Stimulated activated CD8-positive, alpha-beta memory T cell treated with anti-CD3 and anti-CD28 coated beads, Interleukin-15, amount 100 ng/mL, for 1 hour (primary cell): ENCODE data around the gene LAPTM5.

Experiments
- DNase-seq: peaks from one replicate; pipeline ENCODE4 v3.0.0-alpha.2; 2020; ENCODE audit warnings: low read depth

LAPTM5 gene

GRCh38 chr1:30786264-30786991, 28.9 kb upstream of the LAPTM5 start:
- DNase-seq: no peak

- DNase-seq: no peak
These were observed 28.1 kb upstream of the LAPTM5 start for GRCh38 chr1:30785714-30786113.

- no peak for DNase-seq
These were observed 27.6 kb upstream of the LAPTM5 start for GRCh38 chr1:30785181-30785580.

GRCh38 chr1:30783256-30783915, 25.8 kb upstream of the LAPTM5 start:
- no peak for DNase-seq

GRCh38 chr1:30782361-30783255, 25.0 kb upstream of the LAPTM5 start:
- DNase-seq: peak; percentile 59

GRCh38 chr1:30781906-30782305, 24.3 kb upstream of the LAPTM5 start:
- DNase-seq: no peak

GRCh38 chr1:30780409-30780808, 22.8 kb upstream of the LAPTM5 start:
- no peak for DNase-seq

- DNase-seq: peak; percentile 94
These were observed 21.9 kb upstream of the LAPTM5 start for GRCh38 chr1:30779294-30780071.

- no peak for DNase-seq
These were observed 21.4 kb upstream of the LAPTM5 start for GRCh38 chr1:30778979-30779293.

GRCh38 chr1:30778154-30778978, 20.8 kb upstream of the LAPTM5 start:
- no peak for DNase-seq

GRCh38 chr1:30777904-30778153, 20.3 kb upstream of the LAPTM5 start:
- no peak for DNase-seq

GRCh38 chr1:30777060-30777903, 19.7 kb upstream of the LAPTM5 start:
- no peak for DNase-seq

- no peak for DNase-seq
These were observed 18.8 kb upstream of the LAPTM5 start for GRCh38 chr1:30776097-30777059.

GRCh38 chr1:30775433-30775975, 17.9 kb upstream of the LAPTM5 start:
- DNase-seq: no peak

- DNase-seq: no peak
These were observed 17.2 kb upstream of the LAPTM5 start for GRCh38 chr1:30774550-30775432.

GRCh38 chr1:30773722-30774358, 16.3 kb upstream of the LAPTM5 start:
- DNase-seq: no peak

GRCh38 chr1:30771005-30771404, 13.4 kb upstream of the LAPTM5 start:
- no peak for DNase-seq

GRCh38 chr1:30770150-30770549, 12.6 kb upstream of the LAPTM5 start:
- no peak for DNase-seq
